SK-N-SH treated with all-trans-retinoic acid at 6 μM for 48 hours (cell line): ENCODE results near the gene SEMA5A.

ENCODE experiments used
- ATAC-seq: fragments of 200-7000 bp; cut with Tn5 transposase; 3 replicates; pipeline ENCODE4 v1.9.1; 2020; ENCODE audit warnings: mild to moderate bottlenecking, moderate library complexity
- BACH2 ChIP-seq: fragments of 250-450 bp; sonication (Bioruptor Pico); IDR thresholded peaks from 2 replicates; pipeline ENCODE4 v1.9.0; 2021; ENCODE audit warnings: mild to moderate bottlenecking, borderline replicate concordance
- CSDC2 ChIP-seq: fragments of 250-450 bp; sonication (Bioruptor Pico); IDR thresholded peaks from 2 replicates; pipeline ENCODE4 v1.5.0; 2020; ENCODE audit warnings: mild to moderate bottlenecking, moderate library complexity
- CSRNP3 ChIP-seq: fragments of 250-450 bp; sonication (Bioruptor Pico); IDR thresholded peaks from 2 replicates; pipeline ENCODE4 v1.5.1; 2021; ENCODE audit warnings: mild to moderate bottlenecking, moderate library complexity
- ESRRG ChIP-seq: fragments of 250-450 bp; sonication (Bioruptor Pico); IDR thresholded peaks from 2 replicates; pipeline ENCODE4 v1.6.1; 2021; ENCODE audit warnings: mild to moderate bottlenecking
- GLIS3 ChIP-seq: fragments of 250-450 bp; sonication (Bioruptor Pico); IDR thresholded peaks from 2 replicates; pipeline ENCODE4 v1.5.0; 2020; ENCODE audit warnings: mild to moderate bottlenecking, moderate library complexity
- ISL1 ChIP-seq: fragments of 250-450 bp; sonication (Bioruptor Pico); IDR thresholded peaks from 2 replicates; pipeline ENCODE4 v2.1.2; 2022; ENCODE audit warnings: mild to moderate bottlenecking, moderate library complexity
- OSR1 ChIP-seq: fragments of 250-450 bp; sonication (Bioruptor Pico); IDR thresholded peaks from 2 replicates; pipeline ENCODE4 v1.8.0; 2022; ENCODE audit warnings: moderate library complexity, mild to moderate bottlenecking, inconsistent platforms
- PATZ1 ChIP-seq: fragments of 250-450 bp; sonication (Bioruptor Pico); IDR thresholded peaks from 2 replicates; pipeline ENCODE4 v1.8.0; 2020; ENCODE audit warnings: mild to moderate bottlenecking, moderate library complexity, borderline replicate concordance
- POU6F1 ChIP-seq: fragments of 250-450 bp; sonication (Bioruptor Pico); IDR thresholded peaks from 2 replicates; pipeline ENCODE4 v1.8.0; 2021; ENCODE audit warnings: low read depth, mild to moderate bottlenecking, moderate library complexity, borderline replicate concordance
- PPARA ChIP-seq: fragments of 250-450 bp; sonication (Bioruptor Pico); IDR thresholded peaks from 2 replicates; pipeline ENCODE4 v1.5.0; 2020; ENCODE audit warnings: mild to moderate bottlenecking, borderline replicate concordance
- RARB ChIP-seq: fragments of 250-450 bp; sonication (Bioruptor Pico); IDR thresholded peaks from 2 replicates; pipeline ENCODE4 v1.8.0; 2021; ENCODE audit warnings: mild to moderate bottlenecking, moderate library complexity
- SNAI2 ChIP-seq: fragments of 250-450 bp; sonication (Bioruptor Pico); IDR thresholded peaks from 2 replicates; pipeline ENCODE4 v1.5.0; 2020; ENCODE audit warnings: mild to moderate bottlenecking, moderate library complexity
- TCF4 ChIP-seq: fragments of 250-450 bp; sonication (Bioruptor Pico); IDR thresholded peaks from 2 replicates; pipeline ENCODE4 v1.8.0; 2021; ENCODE audit warnings: mild to moderate bottlenecking, moderate library complexity, borderline replicate concordance
- ZC3H10 ChIP-seq: fragments of 250-450 bp; sonication (Bioruptor Pico); IDR thresholded peaks from 2 replicates; pipeline ENCODE4 v1.5.1; 2021; ENCODE audit warnings: mild to moderate bottlenecking, moderate library complexity
- ZFP3 ChIP-seq: fragments of 250-450 bp; sonication (Bioruptor Pico); IDR thresholded peaks from 2 replicates; pipeline ENCODE4 v1.5.0; 2020; ENCODE audit warnings: mild to moderate bottlenecking, moderate library complexity
- ZFP30 ChIP-seq: fragments of 450-650 bp; formaldehyde crosslinking; IDR thresholded peaks from 2 replicates; pipeline ENCODE4 v1.5.0; 2022; ENCODE audit warnings: mild to moderate bottlenecking, moderate library complexity
- ZNF70 ChIP-seq: fragments of 450-650 bp; formaldehyde crosslinking; IDR thresholded peaks from 2 replicates; pipeline ENCODE4 v1.5.0; 2020; ENCODE audit warnings: mild to moderate bottlenecking, moderate library complexity
- ZNF8 ChIP-seq: fragments of 450-650 bp; formaldehyde crosslinking; IDR thresholded peaks from 2 replicates; pipeline ENCODE4 v1.5.0; 2020; ENCODE audit warnings: mild to moderate bottlenecking, moderate library complexity
- TF ChIP-seq, protein P1 (sequence below): fragments of 250-450 bp; sonication (Bioruptor Pico); IDR thresholded peaks from 2 replicates; pipeline ENCODE4 v1.5.1; 2020; ENCODE audit warnings: low read depth, mild to moderate bottlenecking, moderate library complexity

Gene SEMA5A

GRCh38 chr5:9445826-9446388 is 100.0 kb downstream of the SEMA5A start:
- no peak for TF ChIP-seq OSR1 (CRISPR knock-in tag)
- no peak for TF ChIP-seq ZNF8 (CRISPR knock-in tag)
- TF ChIP-seq BACH2 = no peak
- TF ChIP-seq CSDC2 (CRISPR knock-in tag) = no peak
- TF ChIP-seq CSRNP3 (CRISPR knock-in tag) = no peak
- TF ChIP-seq ISL1 (CRISPR knock-in tag) = no peak
- TF ChIP-seq SNAI2 (CRISPR knock-in tag) = no peak
- TF ChIP-seq, protein P1, sequence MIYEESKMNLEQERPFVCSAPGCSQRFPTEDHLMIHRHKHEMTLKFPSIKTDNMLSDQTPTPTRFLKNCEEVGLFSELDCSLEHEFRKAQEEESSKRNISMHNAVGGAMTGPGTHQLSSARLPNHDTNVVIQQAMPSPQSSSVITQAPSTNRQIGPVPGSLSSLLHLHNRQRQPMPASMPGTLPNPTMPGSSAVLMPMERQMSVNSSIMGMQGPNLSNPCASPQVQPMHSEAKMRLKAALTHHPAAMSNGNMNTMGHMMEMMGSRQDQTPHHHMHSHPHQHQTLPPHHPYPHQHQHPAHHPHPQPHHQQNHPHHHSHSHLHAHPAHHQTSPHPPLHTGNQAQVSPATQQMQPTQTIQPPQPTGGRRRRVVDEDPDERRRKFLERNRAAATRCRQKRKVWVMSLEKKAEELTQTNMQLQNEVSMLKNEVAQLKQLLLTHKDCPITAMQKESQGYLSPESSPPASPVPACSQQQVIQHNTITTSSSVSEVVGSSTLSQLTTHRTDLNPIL = no peak
- TF ChIP-seq GLIS3 (CRISPR knock-in tag) = no peak
- TF ChIP-seq ZNF70 = no peak
- TF ChIP-seq, all 23 proteins: peak for 0
- ATAC-seq = no peak

- TF ChIP-seq POU6F1 (CRISPR knock-in tag) (no peak), ZNF8 (CRISPR knock-in tag) (peak; percentile 98), TCF4 (CRISPR knock-in tag) (no peak), PATZ1 (CRISPR knock-in tag) (no peak), CSRNP3 (CRISPR knock-in tag) (no peak), ISL1 (CRISPR knock-in tag) (no peak), ZFP3 (CRISPR knock-in tag) (no peak), BACH2 (no peak)
- ATAC-seq = no peak
Observed at GRCh38 chr5:9444346-9444745, 101.5 kb downstream of the SEMA5A start.

DNA sequence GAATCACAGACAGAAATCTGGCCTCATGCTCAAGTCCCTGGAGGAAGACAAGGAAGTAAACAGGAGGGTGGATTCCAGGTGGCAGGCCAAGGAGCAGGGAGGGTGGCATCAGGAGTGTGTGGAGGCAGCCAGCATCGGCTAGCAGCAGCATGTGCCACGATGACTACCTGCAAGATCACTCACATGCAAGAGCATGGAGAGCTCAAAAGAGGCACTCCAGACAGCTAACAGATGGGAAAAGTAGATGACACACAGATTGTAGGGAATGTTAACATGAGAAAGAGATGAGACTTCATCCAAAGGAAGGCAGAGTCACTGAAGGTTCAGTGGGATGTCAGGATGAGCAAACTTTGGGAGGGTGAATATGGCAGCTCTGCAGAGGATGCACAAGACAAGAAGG is 104.3 kb downstream of the SEMA5A start:
- TF ChIP-seq OSR1 (CRISPR knock-in tag) = no peak
- no peak for TF ChIP-seq RARB (CRISPR knock-in tag)
- TF ChIP-seq ISL1 (CRISPR knock-in tag) = no peak
- TF ChIP-seq ZC3H10 (CRISPR knock-in tag) = no peak
- TF ChIP-seq ESRRG (CRISPR knock-in tag) = no peak
- TF ChIP-seq ZFP3 (CRISPR knock-in tag) = no peak
- no peak for TF ChIP-seq POU6F1 (CRISPR knock-in tag)
- no peak for TF ChIP-seq BACH2
- TF ChIP-seq GLIS3 (CRISPR knock-in tag) = no peak
- TF ChIP-seq TCF4 (CRISPR knock-in tag) = no peak
- no peak for TF ChIP-seq ZNF8 (CRISPR knock-in tag)
- no peak for TF ChIP-seq ZNF70
- no peak for TF ChIP-seq ZFP30
- TF ChIP-seq PPARA = no peak
- no peak for TF ChIP-seq SNAI2 (CRISPR knock-in tag)
- no peak for ATAC-seq
